Stimulated activated CD4-positive, alpha-beta T cell treated with anti-CD3 and anti-CD28 coated beads, Interleukin-1b, Interleukin-23, amount 100 ng/mL, for 4 hours (primary cell): ENCODE results near the gene SYNPO.

ENCODE experiments used
- DNase-seq, 2 donors: peaks; one replicate each; pipeline ENCODE4 v3.0.0-alpha.2; 2020; ENCODE audit warnings: low read depth in 2 of 2

SYNPO gene

GRCh38 chr5:150656191-150657132 lies 16.0 kb downstream of the SYNPO start:
- DNase-seq: peak; percentile 59 to 72

GRCh38 chr5:150658121-150658520 lies 17.7 kb downstream of the SYNPO start:
- no peak for DNase-seq

- no peak for DNase-seq
Measured at GRCh38 chr5:150658699-150659265, 18.3 kb downstream of the SYNPO start.

- DNase-seq: no peak
Measured at GRCh38 chr5:150659360-150660107, 19.1 kb downstream of the SYNPO start.

GRCh38 chr5:150660108-150660831 lies 19.8 kb downstream of the SYNPO start:
- DNase-seq: no peak

GRCh38 chr5:150661086-150661485 lies 20.6 kb downstream of the SYNPO start, which contains the start of gene MYOZ3:
MYOZ3 (plus strand) TSS chr5:150661251; CDS start chr5:150662942, 1,691 bp downstream.
- no peak for DNase-seq

- DNase-seq: no peak
Measured at GRCh38 chr5:150661821-150662596, 21.5 kb downstream of the SYNPO start.

- no peak for DNase-seq
Measured at GRCh38 chr5:150662731-150663516, 22.5 kb downstream of the SYNPO start.

- no peak for DNase-seq
Measured at GRCh38 chr5:150663936-150664335, 23.5 kb downstream of the SYNPO start.

GRCh38 chr5:150665044-150665443 lies 24.6 kb downstream of the SYNPO start:
- no peak for DNase-seq

GRCh38 chr5:150670275-150670947 lies 30.0 kb downstream of the SYNPO start:
- DNase-seq: no peak

- DNase-seq: no peak
Measured at GRCh38 chr5:150670948-150671310, 30.5 kb downstream of the SYNPO start.

- DNase-seq: no peak
Measured at GRCh38 chr5:150671509-150672236, 31.2 kb downstream of the SYNPO start.

GRCh38 chr5:150672237-150672883 lies 31.9 kb downstream of the SYNPO start:
- peak in 1 of 2 donors; percentile 11 for DNase-seq

- DNase-seq: no peak
Measured at GRCh38 chr5:150672884-150673275, 32.4 kb downstream of the SYNPO start.

GRCh38 chr5:150674341-150674821 lies 33.9 kb downstream of the SYNPO start:
- DNase-seq: no peak

GRCh38 chr5:150675069-150675468 lies 34.6 kb downstream of the SYNPO start:
- no peak for DNase-seq

- DNase-seq: no peak
Measured at GRCh38 chr5:150676578-150676977, 36.1 kb downstream of the SYNPO start.
